H1 (cell line): Measurements from ENCODE around the gene KSR2. TPM values are rescaled to one million over a fixed set of nuclear protein-coding genes. Genes with fewer than 3 reads are reported as not detected.

ENCODE experiments used
- CBX5 ChIP-seq: fragments of 300-800, 300-1000 bp; sonication (generic); IDR thresholded peaks from 2 replicates; pipeline ENCODE4 v1.7.1; 2016; ENCODE audit warnings: antibody characterized with exemption, low read length, low read depth
- CTCF ChIP-seq, 3 experiments: IDR thresholded peaks; 1 replicate in 2 of 3; 2 replicates in 1 of 3; pipeline versions ENCODE4 v1.5.1 to v1.6.1; 2011; ENCODE audit warnings: low read length in 3 of 3, mild to moderate bottlenecking in 3 of 3, inconsistent platforms in 2 of 3, low read depth in 1 of 3, moderate library complexity in 1 of 3; ENCODE audit not compliant: insufficient read depth in 1 of 3; ENCODE audit errors: control extremely low read depth in 1 of 3
- KDM4A ChIP-seq: IDR thresholded peaks from one replicate; pipeline ENCODE4 v1.7.1; 2012; ENCODE audit warnings: low read depth, mild to moderate bottlenecking, moderate library complexity, low read length, inconsistent platforms; ENCODE audit not compliant: severe bottlenecking
- SAP30 ChIP-seq: fragments of 300-600 bp; sonication (generic); IDR thresholded peaks from 2 replicates; pipeline ENCODE4 v1.7.1; 2012; ENCODE audit warnings: low read length, moderate library complexity, mild to moderate bottlenecking, inconsistent platforms; ENCODE audit not compliant: insufficient read depth, insufficient replicate concordance
- TCF12 ChIP-seq: IDR thresholded peaks from 2 replicates; pipeline ENCODE4 v1.6.1; 2011; ENCODE audit warnings: low read depth, mild to moderate bottlenecking, low read length
- polyA plus RNA-seq, 7 experiments: library from polyadenylated mRNA; depleted of rRNA in 3 of 7; stranded (reverse) in 5 of 7; unstranded in 2 of 7; fragments of >200 nt in 5 of 7; fragments of 200-250 nt in 2 of 7; gene quantifications; 1 replicate in 5 of 7; 2 replicates in 1 of 7; 4 replicates in 1 of 7; pipeline versions ENCODE4 v1.2.1 to v1.2.3, GENCODE V29; 2011 to 2013; ENCODE audit warnings: missing spikeins in 2 of 7, mixed read lengths in 2 of 7
- total RNA-seq: library from RNA; stranded (reverse); fragmentation: NEBNext Ultra II Directional; extraction: Animal tissue kit (Norgen Biotek cat#: 25700); gene quantifications from 2 replicates; pipeline ENCODE4 v1.2.1, GENCODE V29; 2021

KSR2 gene
- total and polyA plus RNA-seq, 2 of the 8 experiments (the other 6 are each of a cell fraction or from before 2014, with no cell fraction given) = 0.74 to 2.2 TPM

GRCh38 chr12:117872546-117873169, 96.1 kb downstream of the KSR2 start (continued):
- no peak for TF ChIP-seq CTCF (IDR thresholded peaks at IDR 0.05; ENCODE audit: control extremely low read depth in 1 of 3, insufficient read depth in 1 of 3, low read depth in 1 of 3, low read length in 3 of 3)
- TF ChIP-seq SAP30 = no peak
- no peak for TF ChIP-seq KDM4A
- TF ChIP-seq CBX5 = no peak
- no peak for TF ChIP-seq TCF12
- TF ChIP-seq, all 59 proteins: peak for 0
